ENCODE results near the gene CRIP3. TPM values are rescaled to one million over a fixed set of nuclear protein-coding genes. Genes with fewer than 3 reads are reported as not detected.

The CRIP3 gene
- total and polyA plus RNA-seq, 8 donors, result 0.37 to 1.6 (median 0.92) TPM; not detected in 5

- DNase-seq, result no peak
- Histone ChIP-seq H3K9me3 (no peaks in the 10 kb centered on the region), H3K4me1 (no peaks in the 10 kb centered on the region), H3K36me3 (no peaks in the 10 kb centered on the region), H3K27ac (no peak overlapping the region), H3K4me3 (no peak overlapping the region), H3K27me3 (peaks cover 0 to 21% (median 0%) of the 10 kb centered on the region in 3 donors)
- TF ChIP-seq POLR2A (IDR thresholded peaks at IDR 0.05) (no peak), EP300 (IDR thresholded peaks at IDR 0.05) (no peak)
- TF ChIP-seq, protein P1, sequence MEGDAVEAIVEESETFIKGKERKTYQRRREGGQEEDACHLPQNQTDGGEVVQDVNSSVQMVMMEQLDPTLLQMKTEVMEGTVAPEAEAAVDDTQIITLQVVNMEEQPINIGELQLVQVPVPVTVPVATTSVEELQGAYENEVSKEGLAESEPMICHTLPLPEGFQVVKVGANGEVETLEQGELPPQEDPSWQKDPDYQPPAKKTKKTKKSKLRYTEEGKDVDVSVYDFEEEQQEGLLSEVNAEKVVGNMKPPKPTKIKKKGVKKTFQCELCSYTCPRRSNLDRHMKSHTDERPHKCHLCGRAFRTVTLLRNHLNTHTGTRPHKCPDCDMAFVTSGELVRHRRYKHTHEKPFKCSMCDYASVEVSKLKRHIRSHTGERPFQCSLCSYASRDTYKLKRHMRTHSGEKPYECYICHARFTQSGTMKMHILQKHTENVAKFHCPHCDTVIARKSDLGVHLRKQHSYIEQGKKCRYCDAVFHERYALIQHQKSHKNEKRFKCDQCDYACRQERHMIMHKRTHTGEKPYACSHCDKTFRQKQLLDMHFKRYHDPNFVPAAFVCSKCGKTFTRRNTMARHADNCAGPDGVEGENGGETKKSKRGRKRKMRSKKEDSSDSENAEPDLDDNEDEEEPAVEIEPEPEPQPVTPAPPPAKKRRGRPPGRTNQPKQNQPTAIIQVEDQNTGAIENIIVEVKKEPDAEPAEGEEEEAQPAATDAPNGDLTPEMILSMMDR (IDR thresholded peaks at IDR 0.05), result no peak
- intact Hi-C loops (cut with DNase I; ENCODE audit: low total_unique reads), result loop anchor here (10.0 kb wide), 1 partner anchor 244 kb away; no protein-coding TSS in a partner anchor
- 71 to 90% (median 81%) methylated on average over 4 of the region's 4 CpGs for WGBS, 5 donors
Observed at GRCh38 chr6:43260791-43261190, 47.8 kb downstream of the CRIP3 start.

- Histone ChIP-seq H3K4me3 (no peak overlapping the region), H3K9me3 (no peaks in the 10 kb centered on the region), H3K36me3 (no peaks in the 10 kb centered on the region), H3K27ac (no peak overlapping the region), H3K27me3 (peaks cover 0 to 38% (median 0%) of the 10 kb centered on the region in 3 donors), H3K4me1 (no peaks in the 10 kb centered on the region)
- intact Hi-C loops (cut with DNase I; ENCODE audit: low total_unique reads), result no loop called here
- 90 to 93% (median 92%) methylated on average over 26 to 30 of the region's 30 CpGs for WGBS, 5 donors
- TF ChIP-seq, protein P1 (IDR thresholded peaks at IDR 0.05), result no peak
- TF ChIP-seq POLR2AphosphoS5 (IDR thresholded peaks at IDR 0.05) (no peak), EP300 (IDR thresholded peaks at IDR 0.05) (no peak), POLR2A (IDR thresholded peaks at IDR 0.05) (no peak)
- DNase-seq, result no peak
Observed at GRCh38 chr6:43258807-43259686, 49.6 kb downstream of the CRIP3 start.

GRCh38 chr6:43258180-43258579, 50.4 kb downstream of the CRIP3 start:
- Histone ChIP-seq H3K27ac (no peak overlapping the region), H3K36me3 (no peaks in the 10 kb centered on the region), H3K4me3 (no peak overlapping the region), H3K27me3 (peaks cover 0 to 47% (median 0%) of the 10 kb centered on the region in 3 donors), H3K9me3 (no peaks in the 10 kb centered on the region), H3K4me1 (no peaks in the 10 kb centered on the region)
- WGBS, 5 donors, result 59 to 77% (median 62%) methylated on average over 4 of the region's 4 CpGs
- DNase-seq, result no peak
- TF ChIP-seq, protein P1 (IDR thresholded peaks at IDR 0.05), result no peak
- TF ChIP-seq POLR2A (IDR thresholded peaks at IDR 0.05) (no peak), EP300 (IDR thresholded peaks at IDR 0.05) (no peak), POLR2AphosphoS5 (IDR thresholded peaks at IDR 0.05) (no peak)
- intact Hi-C loops (cut with DNase I; ENCODE audit: low total_unique reads), result no loop called here

GRCh38 chr6:43257367-43258145, 51.1 kb downstream of the CRIP3 start:
- H3K9me3 ChIP-seq, result no peaks in the 10 kb centered on the region
- no peak overlapping the region for H3K4me3 ChIP-seq
- H3K36me3 ChIP-seq, result no peaks in the 10 kb centered on the region
- intact Hi-C loops (cut with DNase I; ENCODE audit: low total_unique reads), result no loop called here
- no peaks in the 10 kb centered on the region for H3K4me1 ChIP-seq
- DNase-seq, result no peak
- no peak overlapping the region for H3K27ac ChIP-seq
- H3K27me3 ChIP-seq, result peaks cover 0 to 53% (median 5%) of the 10 kb centered on the region in 3 donors
- TF ChIP-seq EP300 (IDR thresholded peaks at IDR 0.05) (no peak), POLR2A (IDR thresholded peaks at IDR 0.05) (no peak), POLR2AphosphoS5 (IDR thresholded peaks at IDR 0.05) (no peak)
- TF ChIP-seq, protein P1 (IDR thresholded peaks at IDR 0.05), result no peak
- 66 to 83% (median 79%) methylated on average over 10 to 12 of the region's 12 CpGs for WGBS, 5 donors

Measured in stomach (tissue), 9 donors.